ENCODE results near the gene OR4D9. TPM values are rescaled to one million over a fixed set of nuclear protein-coding genes. Genes with fewer than 3 reads are reported as not detected.

Gene OR4D9
- total RNA-seq, 1 experiment from 2014 or later, result not detected

- no TSS peak for BruUV-seq (replicated peaks)
- no peak within 1 kb of the TSS for H3K4me3 ChIP-seq (ENCODE audit: low read depth in 2 of 2, low read length in 2 of 2)
- TF ChIP-seq REST (IDR thresholded peaks at IDR 0.05; ENCODE audit: insufficient read depth in 1 of 2, low read depth in 2 of 2, low read length in 1 of 2) (no peak), SIN3A (IDR thresholded peaks at IDR 0.05; ENCODE audit: borderline replicate concordance, insufficient read depth, low read depth, low read length) (no peak), POLR2AphosphoS5 (IDR thresholded peaks at IDR 0.05; ENCODE audit: low read depth, low read length) (no peak), TCF7L2 (IDR thresholded peaks at IDR 0.05; ENCODE audit: low read depth, low read length) (no peak), CTCF (IDR thresholded peaks at IDR 0.05) (no peak)
- DNase-seq (ENCODE audit: low read depth, low spot score), result no peak
- intact Hi-C loops (cut with micrococcal nuclease; ENCODE audit: unreplicated experiment), result no loop called here
- H3K9me3 ChIP-seq (ENCODE audit: control insufficient read depth, insufficient read depth, low read depth, low read length), result no peaks in the 10 kb centered on the region
- no peaks in the 10 kb centered on the region for H3K36me3 ChIP-seq (ENCODE audit: control insufficient read depth, insufficient read depth, low read length)
- no peaks in the 10 kb centered on the region for H3K4me1 ChIP-seq (ENCODE audit: control insufficient read depth, insufficient read depth, low read length)
- peaks cover 4% of the 10 kb centered on the region for H3K27me3 ChIP-seq (ENCODE audit: control insufficient read depth, insufficient read depth, low read length)
- CTCF ChIA-PET, result no interaction called here
- POLR2A ChIA-PET, result no interaction called here
- no peak within 1 kb of the TSS for H3K27ac ChIP-seq (ENCODE audit: low read length)
- in situ Hi-C loops (cut with HindIII; ENCODE audit: low pct_unique_long_range_greater_than_20kb, low sequenced_read_pairs), result no loop called here
- ATAC-seq, result no peak
Observed at GRCh38 chr11:59473015-59473414, 38.3 kb upstream of the OR4D9 start, which contains the start of gene OR4D10. TSS of gene OR4D10 (plus strand) at chr11:59473315. CDS start at chr11:59477430, 4,115 bp downstream.

GRCh38 chr11:59475176-59475575 lies 36.2 kb upstream of the OR4D9 start:
- no peaks in the 10 kb centered on the region for H3K36me3 ChIP-seq (ENCODE audit: control insufficient read depth, insufficient read depth, low read length)
- no peaks in the 10 kb centered on the region for H3K9me3 ChIP-seq (ENCODE audit: control insufficient read depth, insufficient read depth, low read depth, low read length)
- intact Hi-C loops (cut with micrococcal nuclease; ENCODE audit: unreplicated experiment) (no loop called here), in situ Hi-C loops (cut with HindIII; ENCODE audit: low pct_unique_long_range_greater_than_20kb, low sequenced_read_pairs) (no loop called here)
- DNase-seq (ENCODE audit: low read depth, low spot score) (no peak), ATAC-seq (no peak)
- BruUV-seq (replicated peaks), result no TSS peak
- H3K27me3 ChIP-seq (ENCODE audit: control insufficient read depth, insufficient read depth, low read length), result peaks cover 4% of the 10 kb centered on the region
- TF ChIP-seq REST (IDR thresholded peaks at IDR 0.05; ENCODE audit: insufficient read depth in 1 of 2, low read depth in 2 of 2, low read length in 1 of 2) (no peak), TCF7L2 (IDR thresholded peaks at IDR 0.05; ENCODE audit: low read depth, low read length) (no peak), POLR2AphosphoS5 (IDR thresholded peaks at IDR 0.05; ENCODE audit: low read depth, low read length) (no peak), CTCF (IDR thresholded peaks at IDR 0.05) (no peak), SIN3A (IDR thresholded peaks at IDR 0.05; ENCODE audit: borderline replicate concordance, insufficient read depth, low read depth, low read length) (no peak)
- POLR2A ChIA-PET, result interaction anchor here (0.6 kb wide), 1 partner anchor 16 kb away, joined by 7 read pairs; no protein-coding TSS in a partner anchor
- H3K27ac ChIP-seq (ENCODE audit: low read length), result no peak overlapping the region
- no peak overlapping the region for H3K4me3 ChIP-seq (ENCODE audit: low read depth in 2 of 2, low read length in 2 of 2)
- CTCF ChIA-PET, result no interaction called here
- no peaks in the 10 kb centered on the region for H3K4me1 ChIP-seq (ENCODE audit: control insufficient read depth, insufficient read depth, low read length)
